Measurements from ENCODE around the gene PWWP2B. TPM values are rescaled to one million over a fixed set of nuclear protein-coding genes. Genes with fewer than 3 reads are reported as not detected.

Gene PWWP2B
- total and polyA plus RNA-seq, 10 donors: 22.5 to 50.0 (median 28.0) TPM

GRCh38 chr10:132350391-132350790, 46.6 kb upstream of the PWWP2B start:
- WGBS, 5 donors: 81 to 91% (median 89%) methylated on average over 9 to 11 of the region's 11 CpGs
- Histone ChIP-seq H3K27me3 (replicated peaks in 1 of 7) (no peaks in the 10 kb centered on the region), H3K4me3 (no peak overlapping the region), H3K36me3 (peaks cover 0 to 79% (median 5%) of the 10 kb centered on the region in 6 donors), H3K4me1 (peaks cover 0 to 20% (median 3%) of the 10 kb centered on the region in 6 donors), H3K27ac (no peak overlapping the region), H3K9me3 (no peaks in the 10 kb centered on the region)
- intact Hi-C loops (cut with DNase I; ENCODE audit: low total_unique reads): loop anchor here (5.0 kb wide), 1 partner anchor 128 kb away; no protein-coding TSS in a partner anchor
- peak; percentile 61 for DNase-seq
- TF ChIP-seq POLR2AphosphoS5 (IDR thresholded peaks at IDR 0.05) (no peak), POLR2A (IDR thresholded peaks at IDR 0.05) (no peak), CTCF (IDR thresholded peaks at IDR 0.05 in 8 of 11, conservative IDR thresholded peaks at IDR 0.05 in 3 of 11) (no peak)

- Histone ChIP-seq H3K9me3 (no peaks in the 10 kb centered on the region), H3K4me1 (peaks cover 0 to 21% (median 4%) of the 10 kb centered on the region in 6 donors), H3K27ac (no peak overlapping the region), H3K4me3 (no peak overlapping the region), H3K27me3 (replicated peaks in 1 of 7) (no peaks in the 10 kb centered on the region), H3K36me3 (peaks cover 0 to 77% (median 5%) of the 10 kb centered on the region in 6 donors)
- DNase-seq: peak; percentile 68
- 93 to 96% (median 95%) methylated on average over 14 to 17 of the region's 17 CpGs for WGBS, 5 donors
- TF ChIP-seq POLR2A (IDR thresholded peaks at IDR 0.05) (no peak), POLR2AphosphoS5 (IDR thresholded peaks at IDR 0.05) (no peak), CTCF (IDR thresholded peaks at IDR 0.05 in 8 of 11, conservative IDR thresholded peaks at IDR 0.05 in 3 of 11) (no peak)
- intact Hi-C loops (cut with DNase I; ENCODE audit: low total_unique reads): loop anchor here (5.0 kb wide), 1 partner anchor 129 kb away; no protein-coding TSS in a partner anchor
These were observed 46.1 kb upstream of the PWWP2B start for GRCh38 chr10:132350946-132351345.

- DNase-seq: peak; percentile 65
- intact Hi-C loops (cut with DNase I; ENCODE audit: low total_unique reads): loop anchor here (5.0 kb wide), 1 partner anchor 129 kb away; no protein-coding TSS in a partner anchor
These were observed 45.4 kb upstream of the PWWP2B start for GRCh38 chr10:132351611-132352010.

More at GRCh38 chr10:132351611-132352010, 45.4 kb upstream of the PWWP2B start:
- TF ChIP-seq POLR2A (IDR thresholded peaks at IDR 0.05) (no peak), CTCF (IDR thresholded peaks at IDR 0.05 in 8 of 11, conservative IDR thresholded peaks at IDR 0.05 in 3 of 11) (no peak), POLR2AphosphoS5 (IDR thresholded peaks at IDR 0.05) (no peak)
- Histone ChIP-seq H3K27ac (no peak overlapping the region), H3K36me3 (peaks cover 0 to 81% (median 5%) of the 10 kb centered on the region in 6 donors), H3K4me1 (peaks cover 0 to 24% (median 5%) of the 10 kb centered on the region in 6 donors), H3K4me3 (no peak overlapping the region), H3K9me3 (no peaks in the 10 kb centered on the region), H3K27me3 (replicated peaks in 1 of 7) (no peaks in the 10 kb centered on the region)
- WGBS, 5 donors: 84 to 92% (median 89%) methylated on average over 23 to 25 of the region's 25 CpGs
